NB4 (cell line): ENCODE data around the gene CR1L.

Experiments
- MYC ChIP-seq: IDR thresholded peaks from 2 replicates; pipeline ENCODE4 v1.6.1; 2011; ENCODE audit warnings: low read depth, low read length
- POLR2A ChIP-seq: IDR thresholded peaks from 2 replicates; pipeline ENCODE4 v1.6.1; 2011; ENCODE audit warnings: mild to moderate bottlenecking; ENCODE audit not compliant: insufficient read length; ENCODE audit errors: extremely low read depth
- TF ChIP-seq, protein P1 (sequence below): IDR thresholded peaks from one replicate; pipeline ENCODE4 v1.5.1; 2012; ENCODE audit warnings: low read depth, low read length
- TF ChIP-seq, protein P2 (sequence below): IDR thresholded peaks from 2 replicates; pipeline ENCODE4 v1.6.1; 2011; ENCODE audit warnings: low read depth, low read length

DNA sequence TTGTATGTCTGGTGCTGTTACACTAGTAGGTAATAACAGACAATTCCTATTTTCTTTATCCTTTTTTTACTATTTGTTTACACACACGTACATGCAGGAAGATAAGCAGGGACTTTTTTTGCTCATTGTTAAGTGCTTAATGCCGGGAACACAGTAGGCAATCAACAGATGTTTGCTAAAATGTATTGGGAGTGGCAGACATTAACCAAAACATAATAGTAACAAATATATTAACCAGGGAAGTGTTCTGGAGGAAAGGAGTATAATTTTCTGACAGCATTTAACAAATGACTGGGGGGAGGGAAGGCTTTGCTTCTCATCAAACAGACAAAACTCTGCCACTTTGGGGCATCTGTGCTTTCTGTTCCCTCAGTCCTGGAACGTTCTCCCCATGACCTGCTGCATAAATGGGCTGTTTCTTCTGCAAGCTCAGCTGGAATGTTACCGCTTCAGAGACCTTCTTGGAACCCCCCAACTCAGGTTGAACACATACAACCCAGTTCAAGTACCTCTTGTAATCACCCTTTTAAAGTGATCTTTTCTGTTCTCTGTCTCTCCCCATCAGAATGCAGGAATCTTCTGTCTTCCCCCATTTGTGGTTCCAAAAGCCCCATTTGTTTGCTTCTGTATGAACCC lies 2.1 kb downstream of the CR1L start:
- TF ChIP-seq, protein P1, sequence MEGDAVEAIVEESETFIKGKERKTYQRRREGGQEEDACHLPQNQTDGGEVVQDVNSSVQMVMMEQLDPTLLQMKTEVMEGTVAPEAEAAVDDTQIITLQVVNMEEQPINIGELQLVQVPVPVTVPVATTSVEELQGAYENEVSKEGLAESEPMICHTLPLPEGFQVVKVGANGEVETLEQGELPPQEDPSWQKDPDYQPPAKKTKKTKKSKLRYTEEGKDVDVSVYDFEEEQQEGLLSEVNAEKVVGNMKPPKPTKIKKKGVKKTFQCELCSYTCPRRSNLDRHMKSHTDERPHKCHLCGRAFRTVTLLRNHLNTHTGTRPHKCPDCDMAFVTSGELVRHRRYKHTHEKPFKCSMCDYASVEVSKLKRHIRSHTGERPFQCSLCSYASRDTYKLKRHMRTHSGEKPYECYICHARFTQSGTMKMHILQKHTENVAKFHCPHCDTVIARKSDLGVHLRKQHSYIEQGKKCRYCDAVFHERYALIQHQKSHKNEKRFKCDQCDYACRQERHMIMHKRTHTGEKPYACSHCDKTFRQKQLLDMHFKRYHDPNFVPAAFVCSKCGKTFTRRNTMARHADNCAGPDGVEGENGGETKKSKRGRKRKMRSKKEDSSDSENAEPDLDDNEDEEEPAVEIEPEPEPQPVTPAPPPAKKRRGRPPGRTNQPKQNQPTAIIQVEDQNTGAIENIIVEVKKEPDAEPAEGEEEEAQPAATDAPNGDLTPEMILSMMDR: no peak
- no peak for TF ChIP-seq POLR2A
- TF ChIP-seq MYC: no peak
- TF ChIP-seq, protein P2, sequence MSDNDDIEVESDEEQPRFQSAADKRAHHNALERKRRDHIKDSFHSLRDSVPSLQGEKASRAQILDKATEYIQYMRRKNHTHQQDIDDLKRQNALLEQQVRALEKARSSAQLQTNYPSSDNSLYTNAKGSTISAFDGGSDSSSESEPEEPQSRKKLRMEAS: no peak
